Activated CD8-positive, alpha-beta T cell treated with anti-CD3 and anti-CD28 coated beads for 36 hours (primary cell): ENCODE data around the gene HS6ST1. TPM values are rescaled to one million over a fixed set of nuclear protein-coding genes. Genes with fewer than 3 reads are reported as not detected.

ENCODE experiments used
- ATAC-seq: fragments of 200-7000 bp; cut with Tn5 transposase; one replicate; pipeline ENCODE4 v1.10.0; 2021; ENCODE audit warnings: mild to moderate bottlenecking, moderate library complexity
- CTCF ChIA-PET: fragments of 350-600 bp; sonication (Branson Sonifier 250); formaldehyde crosslinking; loops from one replicate; lab custom pipeline; 2021; ENCODE audit warnings: antibody characterized with exemption; lab: Charles Lee
- POLR2A ChIA-PET: fragments of 350-600 bp; sonication (Branson Sonifier 250); formaldehyde crosslinking; loops from one replicate; lab custom pipeline; 2021; ENCODE audit warnings: antibody characterized with exemption; lab: Charles Lee
- DNase-seq: peaks from one replicate; pipeline ENCODE4 v3.0.0-alpha.2; 2020
- H3K27ac Mint-ChIP-seq: one replicate; pipeline ENCODE4 v1.8.0; 2021; ENCODE audit warnings: mild to moderate bottlenecking, mixed read lengths
- H3K27me3 Mint-ChIP-seq: one replicate; pipeline ENCODE4 v1.8.0; 2021; ENCODE audit warnings: mixed read lengths
- H3K36me3 Mint-ChIP-seq: one replicate; pipeline ENCODE4 v1.8.0; 2021; ENCODE audit warnings: low read depth, mixed read lengths
- H3K4me1 Mint-ChIP-seq: one replicate; pipeline ENCODE4 v1.8.0; 2021; ENCODE audit warnings: low read depth, mixed read lengths
- H3K4me3 Mint-ChIP-seq: one replicate; pipeline ENCODE4 v1.8.0; 2021; ENCODE audit warnings: mild to moderate bottlenecking, moderate library complexity, mixed read lengths
- H3K9me3 Mint-ChIP-seq: one replicate; pipeline ENCODE4 v1.8.0; 2021; ENCODE audit warnings: mixed read lengths
- CTCF ChIP-seq: fragments of 200-600 bp; IDR thresholded peaks from one replicate; pipeline ENCODE4 v1.8.0; 2022; ENCODE audit warnings: antibody characterized with exemption, mild to moderate bottlenecking
- intact Hi-C: fragments of 100-400 bp; cut with micrococcal nuclease; formaldehyde crosslinking; loops from one replicate; pipeline ENCODE4 v1.10.0; 2022
- total RNA-seq, 2 experiments: library from RNA; stranded (reverse); gene quantifications; one replicate each; pipeline ENCODE4 v1.2.3, GENCODE V29; 2021

The HS6ST1 gene
- total RNA-seq, 2 experiments from 2014 or later = 12.5 to 13.0 TPM

DNA sequence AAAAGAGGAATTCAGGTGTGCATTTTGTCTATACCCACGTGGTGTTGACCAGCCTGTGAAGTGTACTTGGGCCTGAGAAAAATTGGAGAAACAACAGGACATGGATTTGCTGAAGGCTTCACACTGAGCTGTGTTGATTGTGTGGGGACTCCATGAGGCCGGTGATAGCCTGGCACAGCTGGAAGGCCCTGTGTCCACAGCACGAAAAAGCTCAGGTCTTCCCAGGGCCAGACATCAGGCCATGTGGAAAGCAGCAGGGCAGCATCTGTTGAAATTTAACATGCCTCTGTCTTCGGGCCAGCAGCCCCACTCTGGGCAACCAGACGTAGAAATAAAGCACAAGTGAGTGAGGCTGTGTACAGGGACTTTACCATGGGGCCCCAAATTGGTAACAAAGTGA lies 84.1 kb downstream of the HS6ST1 start:
- no peak for TF ChIP-seq CTCF
- Mint-ChIP-seq H3K9me3 (no peaks in the 10 kb centered on the region), H3K36me3 (no peaks in the 10 kb centered on the region), H3K27me3 (no peaks in the 10 kb centered on the region), H3K4me3 (no peak overlapping the region), H3K4me1 (peaks cover 5% of the 10 kb centered on the region), H3K27ac (no peak overlapping the region)
- ATAC-seq = no peak
- no peak for DNase-seq
- intact Hi-C loops = loop anchor here (5.0 to 10.0 kb wide), 2 partner anchors 57 to 170 kb away; no protein-coding TSS in a partner anchor
- CTCF ChIA-PET = interaction anchor here (1.2 to 2.3 kb wide), 5 partner anchors 9 to 172 kb away, joined by 3 to 15 read pairs (median 6); no protein-coding TSS in a partner anchor
- POLR2A ChIA-PET = no interaction called here

GRCh38 chr2:128233790-128234395 lies 84.8 kb downstream of the HS6ST1 start:
- intact Hi-C loops = loop anchor here (10.0 kb wide), 1 partner anchor 169 kb away; no protein-coding TSS in a partner anchor
- TF ChIP-seq CTCF = peak; percentile 3
- POLR2A ChIA-PET = no interaction called here
- DNase-seq (no peak), ATAC-seq (no peak)
- no peaks in the 10 kb centered on the region for H3K36me3 Mint-ChIP-seq
- no peak overlapping the region for H3K27ac Mint-ChIP-seq
- H3K4me3 Mint-ChIP-seq = peak overlapping the region; percentile 72
- H3K9me3 Mint-ChIP-seq = no peaks in the 10 kb centered on the region
- peaks cover 5% of the 10 kb centered on the region for H3K4me1 Mint-ChIP-seq
- no peaks in the 10 kb centered on the region for H3K27me3 Mint-ChIP-seq
- CTCF ChIA-PET = interaction anchor here (0.5 to 2.3 kb wide), 10 partner anchors 10 to 171 kb away, joined by 3 to 15 read pairs (median 4); no protein-coding TSS in a partner anchor

- ChIA-PET POLR2A (no interaction called here), CTCF (interaction anchor here (0.6 to 1.5 kb wide), 7 partner anchors 11 to 170 kb away, joined by 3 to 7 read pairs (median 4); no protein-coding TSS in a partner anchor)
- ATAC-seq (peak; percentile 99), DNase-seq (peak; percentile 92)
- peak overlapping the region; percentile 72 for H3K4me3 Mint-ChIP-seq
- peak; percentile 80 for TF ChIP-seq CTCF
- H3K27me3 Mint-ChIP-seq = no peaks in the 10 kb centered on the region
- no peaks in the 10 kb centered on the region for H3K36me3 Mint-ChIP-seq
- no peaks in the 10 kb centered on the region for H3K9me3 Mint-ChIP-seq
- peaks cover 5% of the 10 kb centered on the region for H3K4me1 Mint-ChIP-seq
- intact Hi-C loops = loop anchor here (10.0 kb wide), 1 partner anchor 168 kb away; no protein-coding TSS in a partner anchor
- H3K27ac Mint-ChIP-seq = no peak overlapping the region
These were observed 85.5 kb downstream of the HS6ST1 start for GRCh38 chr2:128232965-128233789.

DNA sequence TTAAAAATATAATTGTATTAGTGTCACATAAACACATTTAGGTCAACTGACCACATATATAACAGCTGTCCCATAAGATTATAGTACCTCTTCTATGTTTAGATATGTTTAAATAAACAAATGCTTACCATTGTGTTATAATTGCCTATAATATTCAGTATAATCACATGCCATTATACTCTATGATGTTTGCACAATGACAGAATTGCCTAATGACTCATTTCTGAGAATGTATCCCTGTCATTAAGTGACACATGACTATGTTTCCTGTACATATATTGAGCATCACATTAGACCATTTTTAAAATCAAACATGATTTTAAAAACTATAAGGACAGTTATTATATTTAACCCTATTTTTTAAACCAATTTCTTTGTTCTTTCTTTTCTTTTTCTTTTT lies 89.8 kb downstream of the HS6ST1 start:
- DNase-seq (no peak), ATAC-seq (no peak)
- CTCF ChIA-PET = no interaction called here
- no peaks in the 10 kb centered on the region for H3K36me3 Mint-ChIP-seq
- POLR2A ChIA-PET = no interaction called here
- peaks cover 3% of the 10 kb centered on the region for H3K4me1 Mint-ChIP-seq
- H3K27ac Mint-ChIP-seq = no peak overlapping the region
- H3K9me3 Mint-ChIP-seq = no peaks in the 10 kb centered on the region
- intact Hi-C loops = no loop called here
- H3K27me3 Mint-ChIP-seq = no peaks in the 10 kb centered on the region
- H3K4me3 Mint-ChIP-seq = no peak overlapping the region
- no peak for TF ChIP-seq CTCF

- CTCF ChIA-PET = no interaction called here
- TF ChIP-seq CTCF = no peak
- POLR2A ChIA-PET = no interaction called here
- H3K27ac Mint-ChIP-seq = no peak overlapping the region
- H3K4me1 Mint-ChIP-seq = no peaks in the 10 kb centered on the region
- H3K9me3 Mint-ChIP-seq = no peaks in the 10 kb centered on the region
- no peak overlapping the region for H3K4me3 Mint-ChIP-seq
- ATAC-seq = no peak
- no peaks in the 10 kb centered on the region for H3K27me3 Mint-ChIP-seq
- no peak for DNase-seq
- H3K36me3 Mint-ChIP-seq = no peaks in the 10 kb centered on the region
- intact Hi-C loops = no loop called here
These were observed 90.8 kb downstream of the HS6ST1 start for GRCh38 chr2:128227862-128228261.
